WERI-Rb-1 (cell line): ENCODE results near the gene ECD.

Experiments
- DNase-seq: peaks from one replicate; pipeline ENCODE4 v3.0.0-alpha.2; 2020
- H3K27ac ChIP-seq: fragments of 250-450 bp; sonication (Bioruptor Pico); 2 replicates; pipeline ENCODE4 v1.5.1; 2020; ENCODE audit warnings: mild to moderate bottlenecking, moderate library complexity
- H3K27me3 ChIP-seq: fragments of 250-450 bp; sonication (Bioruptor Pico); 2 replicates; pipeline ENCODE4 v1.5.1; 2021; ENCODE audit warnings: mild to moderate bottlenecking, low read depth, moderate library complexity; ENCODE audit not compliant: insufficient read depth, severe bottlenecking
- H3K36me3 ChIP-seq: fragments of 250-450 bp; sonication (Bioruptor Pico); 2 replicates; pipeline ENCODE4 v1.5.1; 2020; ENCODE audit warnings: mild to moderate bottlenecking, moderate library complexity
- H3K4me3 ChIP-seq: 2 replicates; pipeline ENCODE4 v1.5.1; 2011; ENCODE audit warnings: low read depth, mild to moderate bottlenecking, control low read depth, low read length
- H3K9me3 ChIP-seq: fragments of 250-450 bp; sonication (Bioruptor Pico); 2 replicates; pipeline ENCODE4 v1.5.1; 2021; ENCODE audit warnings: mild to moderate bottlenecking, moderate library complexity; ENCODE audit not compliant: severe bottlenecking
- TF ChIP-seq, protein P1 (sequence below): IDR thresholded peaks from 2 replicates; pipeline ENCODE4 v1.5.1; 2011; ENCODE audit warnings: low read depth, mild to moderate bottlenecking, control low read depth, inconsistent platforms, low read length

The ECD gene

DNA sequence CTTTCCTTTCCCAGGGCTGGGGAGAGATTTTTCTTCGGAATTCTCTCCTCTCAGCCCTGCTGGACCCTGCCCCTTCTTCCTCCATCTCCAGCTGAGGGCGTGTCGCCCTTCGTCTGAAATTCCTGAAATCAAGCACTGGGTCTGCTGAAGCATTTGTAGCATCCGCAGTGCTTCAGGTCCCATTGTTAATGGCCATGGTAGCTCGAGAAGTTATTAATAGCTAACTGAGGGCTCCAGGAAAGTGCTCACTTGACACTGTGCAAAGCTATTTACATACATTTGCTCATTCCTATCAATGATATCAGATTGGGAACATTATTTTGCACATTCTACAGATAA is 626 bp upstream of the ECD start:
- H3K9me3 ChIP-seq: no peaks in the 10 kb centered on the region
- no peaks in the 10 kb centered on the region for H3K27me3 ChIP-seq
- H3K36me3 ChIP-seq: peaks cover 23% of the 10 kb centered on the region
- no peak for DNase-seq
- peak overlapping the region; percentile 82 for H3K4me3 ChIP-seq
- TF ChIP-seq, protein P1, sequence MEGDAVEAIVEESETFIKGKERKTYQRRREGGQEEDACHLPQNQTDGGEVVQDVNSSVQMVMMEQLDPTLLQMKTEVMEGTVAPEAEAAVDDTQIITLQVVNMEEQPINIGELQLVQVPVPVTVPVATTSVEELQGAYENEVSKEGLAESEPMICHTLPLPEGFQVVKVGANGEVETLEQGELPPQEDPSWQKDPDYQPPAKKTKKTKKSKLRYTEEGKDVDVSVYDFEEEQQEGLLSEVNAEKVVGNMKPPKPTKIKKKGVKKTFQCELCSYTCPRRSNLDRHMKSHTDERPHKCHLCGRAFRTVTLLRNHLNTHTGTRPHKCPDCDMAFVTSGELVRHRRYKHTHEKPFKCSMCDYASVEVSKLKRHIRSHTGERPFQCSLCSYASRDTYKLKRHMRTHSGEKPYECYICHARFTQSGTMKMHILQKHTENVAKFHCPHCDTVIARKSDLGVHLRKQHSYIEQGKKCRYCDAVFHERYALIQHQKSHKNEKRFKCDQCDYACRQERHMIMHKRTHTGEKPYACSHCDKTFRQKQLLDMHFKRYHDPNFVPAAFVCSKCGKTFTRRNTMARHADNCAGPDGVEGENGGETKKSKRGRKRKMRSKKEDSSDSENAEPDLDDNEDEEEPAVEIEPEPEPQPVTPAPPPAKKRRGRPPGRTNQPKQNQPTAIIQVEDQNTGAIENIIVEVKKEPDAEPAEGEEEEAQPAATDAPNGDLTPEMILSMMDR: no peak
- peak overlapping the region; percentile 83 for H3K27ac ChIP-seq

DNA sequence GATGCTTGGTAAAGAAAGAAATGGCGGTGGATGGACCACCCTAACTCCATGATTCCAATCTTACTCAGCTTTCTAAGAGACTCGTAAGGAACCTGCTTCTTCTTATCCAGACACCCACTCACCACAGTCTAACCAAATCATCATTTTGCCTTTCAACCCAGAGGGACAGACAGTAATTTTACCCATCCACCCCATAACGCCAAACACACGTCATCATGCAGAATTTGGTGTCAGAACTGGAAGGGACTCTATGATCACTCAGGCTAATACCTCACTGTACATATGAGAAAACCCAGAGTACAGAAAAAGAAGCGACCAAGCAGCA is 388 bp downstream of the ECD start:
- Histone ChIP-seq H3K27me3 (no peaks in the 10 kb centered on the region), H3K36me3 (peaks cover 33% of the 10 kb centered on the region), H3K27ac (peak overlapping the region; percentile 83), H3K4me3 (peak overlapping the region; percentile 82), H3K9me3 (no peaks in the 10 kb centered on the region)
- TF ChIP-seq, protein P1: no peak
- no peak for DNase-seq

DNA sequence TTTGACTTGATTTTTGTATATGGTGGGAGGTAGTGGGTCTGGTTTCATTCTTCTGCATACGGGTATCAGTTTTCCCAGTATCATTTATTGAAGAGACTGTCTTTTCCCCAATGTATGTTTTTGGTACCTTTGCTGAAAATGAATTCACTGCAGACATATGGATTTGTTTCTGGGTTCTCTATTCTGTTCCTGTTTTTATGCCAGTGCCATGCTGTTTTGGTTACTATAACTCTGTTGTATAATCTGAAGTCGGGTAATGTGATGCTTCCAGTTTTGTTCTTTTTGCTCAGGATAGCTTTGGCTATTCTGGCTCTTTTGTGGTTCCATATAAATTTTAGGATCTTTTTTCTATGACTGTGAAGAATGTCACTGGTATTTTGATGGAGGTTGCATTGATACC is 836 bp downstream of the ECD start:
- Histone ChIP-seq H3K27ac (no peak overlapping the region), H3K4me3 (peak overlapping the region; percentile 82), H3K36me3 (peaks cover 38% of the 10 kb centered on the region), H3K9me3 (no peaks in the 10 kb centered on the region), H3K27me3 (no peaks in the 10 kb centered on the region)
- TF ChIP-seq, protein P1: no peak
- no peak for DNase-seq

DNA sequence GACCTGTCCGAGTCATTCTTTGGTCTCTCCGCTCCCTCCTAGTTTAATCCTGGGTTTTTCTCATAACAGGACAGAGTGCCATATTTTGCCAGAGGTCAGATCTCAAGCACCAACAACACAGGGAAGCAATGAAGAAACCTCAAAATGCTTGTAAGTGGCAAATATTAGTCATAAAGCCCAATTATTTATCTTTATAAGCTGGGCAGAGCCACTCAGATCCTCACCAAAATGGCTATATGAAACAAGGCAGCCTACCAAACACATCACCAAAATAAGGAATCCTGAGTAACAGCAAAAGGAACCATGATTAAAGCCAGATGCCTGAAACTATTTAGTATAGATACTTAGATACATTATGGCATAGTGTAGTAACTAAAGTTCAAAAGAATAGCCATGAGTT is 4.7 kb downstream of the ECD start:
- Histone ChIP-seq H3K4me3 (no peak overlapping the region), H3K27me3 (no peaks in the 10 kb centered on the region), H3K27ac (no peak overlapping the region), H3K9me3 (no peaks in the 10 kb centered on the region), H3K36me3 (peaks cover 48% of the 10 kb centered on the region)
- no peak for DNase-seq
- TF ChIP-seq, protein P1: no peak

DNA sequence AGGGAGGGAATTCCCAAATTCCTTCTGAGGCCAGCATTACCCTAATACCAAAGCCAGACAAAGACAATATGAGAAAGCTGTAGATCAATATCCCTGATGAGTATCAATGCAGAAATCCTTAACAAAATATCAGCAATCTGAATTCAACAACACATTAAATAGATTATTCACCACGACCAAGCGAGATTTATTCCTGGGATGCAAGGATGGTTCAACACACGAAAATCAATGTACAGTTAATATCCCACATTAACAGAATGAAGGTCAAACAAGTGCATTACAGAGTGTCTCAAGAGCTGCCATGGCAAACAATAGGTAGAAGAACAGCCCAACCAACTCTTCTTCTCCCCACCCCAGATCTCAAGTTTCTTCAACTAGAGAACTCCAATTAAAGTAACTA is 6.1 kb downstream of the ECD start:
- H3K4me3 ChIP-seq: no peak overlapping the region
- H3K27me3 ChIP-seq: no peaks in the 10 kb centered on the region
- no peak overlapping the region for H3K27ac ChIP-seq
- DNase-seq: no peak
- H3K9me3 ChIP-seq: no peaks in the 10 kb centered on the region
- peaks cover 50% of the 10 kb centered on the region for H3K36me3 ChIP-seq
- TF ChIP-seq, protein P1: no peak

DNA sequence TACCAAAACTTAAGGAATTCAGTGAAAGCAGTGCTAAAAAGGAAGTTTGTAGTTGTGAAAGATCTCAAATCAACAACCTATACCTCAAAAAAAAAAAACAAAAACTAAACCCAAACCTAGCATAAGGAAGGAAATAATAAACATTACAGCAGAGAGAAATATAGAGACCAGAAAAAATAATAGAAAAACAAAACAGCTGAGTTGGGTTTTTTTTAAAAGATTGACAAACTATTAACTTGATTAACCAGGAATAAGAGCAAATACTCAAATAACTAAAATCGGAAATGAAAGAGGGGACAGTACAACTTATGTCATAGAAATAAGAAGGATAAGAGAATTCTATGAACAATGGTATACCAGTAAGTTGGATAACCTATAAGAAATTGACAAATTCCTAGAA is 6.7 kb downstream of the ECD start:
- no peak overlapping the region for H3K4me3 ChIP-seq
- peaks cover 50% of the 10 kb centered on the region for H3K36me3 ChIP-seq
- H3K9me3 ChIP-seq: no peaks in the 10 kb centered on the region
- TF ChIP-seq, protein P1: no peak
- no peak for DNase-seq
- no peaks in the 10 kb centered on the region for H3K27me3 ChIP-seq
- H3K27ac ChIP-seq: no peak overlapping the region
